Hematopoietic multipotent progenitor cell treated with erythropoietin and hydrocortisone succinate and interleukin-3 and kit ligand, for 15 days (in vitro differentiated cells): ENCODE measurements around the gene KRT84.
"Not testable (repeated sequence)": the region's sequence is repeated elsewhere in the genome, so short reads cannot be mapped to it uniquely, and the experiment has no call there.

Source experiments
- DNase-seq: peaks from one replicate; pipeline ENCODE4 v3.0.0-alpha.2; 2015; ENCODE audit warnings: low spot score

Gene KRT84

GRCh38 chr12:52360106-52360662 is 25.3 kb downstream of the KRT84 start:
- no peak for DNase-seq

GRCh38 chr12:52359621-52360061 is 25.8 kb downstream of the KRT84 start:
- DNase-seq = no peak

GRCh38 chr12:52358575-52359350 is 26.7 kb downstream of the KRT84 start:
- DNase-seq = no peak

GRCh38 chr12:52356762-52357580 is 28.5 kb downstream of the KRT84 start:
- DNase-seq = no peak

- DNase-seq = no peak
Observed at GRCh38 chr12:52356031-52356761, 29.3 kb downstream of the KRT84 start.

GRCh38 chr12:52355176-52355575 is 30.3 kb downstream of the KRT84 start:
- no peak for DNase-seq

GRCh38 chr12:52354200-52354599 is 31.3 kb downstream of the KRT84 start:
- DNase-seq = peak; percentile 6

- DNase-seq = no peak
Observed at GRCh38 chr12:52353766-52354165, 31.7 kb downstream of the KRT84 start.

GRCh38 chr12:52352951-52353350 is 32.5 kb downstream of the KRT84 start:
- no peak for DNase-seq

GRCh38 chr12:52351196-52352059 is 34.0 kb downstream of the KRT84 start:
- DNase-seq = no peak

GRCh38 chr12:52350786-52351185 is 34.7 kb downstream of the KRT84 start:
- no peak for DNase-seq

- no peak for DNase-seq
Observed at GRCh38 chr12:52350021-52350620, 35.3 kb downstream of the KRT84 start.

- no peak for DNase-seq
Observed at GRCh38 chr12:52349196-52349595, 36.3 kb downstream of the KRT84 start.

- no peak for DNase-seq
Observed at GRCh38 chr12:52347551-52348510, 37.6 kb downstream of the KRT84 start.

- DNase-seq = no peak
Observed at GRCh38 chr12:52347016-52347415, 38.4 kb downstream of the KRT84 start.

GRCh38 chr12:52346593-52346992 is 38.9 kb downstream of the KRT84 start:
- DNase-seq = no peak

GRCh38 chr12:52345041-52345440 is 40.4 kb downstream of the KRT84 start:
- not testable (repeated sequence) for DNase-seq

GRCh38 chr12:52344111-52344510 is 41.3 kb downstream of the KRT84 start:
- no peak for DNase-seq

GRCh38 chr12:52343550-52343949 is 41.9 kb downstream of the KRT84 start:
- DNase-seq = no peak
